Left ventricle myocardium inferior (tissue), 1 donor: ENCODE data around the gene DAAM2. TPM values are rescaled to one million over a fixed set of nuclear protein-coding genes. Genes with fewer than 3 reads are reported as not detected.
A peak's percentile ranks its signal among the peaks of the same experiment; 100 is the strongest.

Source experiments
- DNase-seq: peaks from one replicate; pipeline ENCODE4 v3.0.0-alpha.2; 2020
- H3K27ac ChIP-seq: fragments of 200-600 bp; replicated peaks from 2 replicates; pipeline ENCODE4 v1.8.0; 2021
- H3K27me3 ChIP-seq: fragments of 200-600 bp; 2 replicates; pipeline ENCODE4 v1.8.0; 2021; ENCODE audit warnings: low read depth
- H3K36me3 ChIP-seq: fragments of 200-600 bp; 2 replicates; pipeline ENCODE4 v1.8.0; 2021
- H3K4me1 ChIP-seq: fragments of 200-600 bp; 2 replicates; pipeline ENCODE4 v1.8.0; 2021
- H3K4me3 ChIP-seq: fragments of 200-600 bp; 2 replicates; pipeline ENCODE4 v1.8.0; 2021; ENCODE audit warnings: mild to moderate bottlenecking, moderate library complexity
- H3K9me3 ChIP-seq: fragments of 200-600 bp; replicated peaks from 2 replicates; pipeline ENCODE4 v1.8.0; 2021
- CTCF ChIP-seq: fragments of 200-600 bp; IDR thresholded peaks from 2 replicates; pipeline ENCODE4 v1.8.0; 2021; ENCODE audit warnings: antibody characterized with exemption, mild to moderate bottlenecking, borderline replicate concordance
- intact Hi-C: fragments of 100-400 bp; cut with micrococcal nuclease; formaldehyde crosslinking; loops from one replicate; pipeline ENCODE4 v1.11.0; 2022
- total RNA-seq: library from RNA; stranded (reverse); fragmentation: NEBNext Ultra II Directional; extraction: Animal tissue kit (Norgen Biotek cat#: 25700); gene quantifications from one replicate; pipeline ENCODE4 v1.2.1, GENCODE V29; 2021
- donor health status: DM: no; HTN: yes; CAD: no; lungs with severe emphysema.

Gene DAAM2
- total RNA-seq, 1 donor from 2014 or later: 19.1 TPM

- H3K4me1 ChIP-seq: peaks cover 53% of the 10 kb centered on the region
- intact Hi-C loops: no loop called here
- H3K4me3 ChIP-seq: no peak overlapping the region
These were observed 12.4 kb downstream of the DAAM2 start for GRCh38 chr6:39804466-39805065.

GRCh38 chr6:39806278-39806677 is 14.1 kb downstream of the DAAM2 start:
- intact Hi-C loops: no loop called here
- no peak overlapping the region for H3K27ac ChIP-seq

More at GRCh38 chr6:39804466-39805065, 12.4 kb downstream of the DAAM2 start:
- H3K36me3 ChIP-seq: no peaks in the 10 kb centered on the region
- no peak overlapping the region for H3K27ac ChIP-seq
- H3K27me3 ChIP-seq: no peaks in the 10 kb centered on the region
- no peaks in the 10 kb centered on the region for H3K9me3 ChIP-seq
- no peak for DNase-seq
- no peak for TF ChIP-seq CTCF

GRCh38 chr6:39808346-39808745 is 16.2 kb downstream of the DAAM2 start:
- intact Hi-C loops: no loop called here
- H3K27me3 ChIP-seq: no peaks in the 10 kb centered on the region
- no peak overlapping the region for H3K4me3 ChIP-seq
- no peak for DNase-seq
- H3K36me3 ChIP-seq: no peaks in the 10 kb centered on the region
- peaks cover 77% of the 10 kb centered on the region for H3K4me1 ChIP-seq
- TF ChIP-seq CTCF: no peak
- H3K27ac ChIP-seq: peak overlapping the region; percentile 27
- H3K9me3 ChIP-seq: no peaks in the 10 kb centered on the region

More at GRCh38 chr6:39806278-39806677, 14.1 kb downstream of the DAAM2 start:
- peaks cover 65% of the 10 kb centered on the region for H3K4me1 ChIP-seq
- H3K36me3 ChIP-seq: no peaks in the 10 kb centered on the region
- no peak for TF ChIP-seq CTCF
- no peaks in the 10 kb centered on the region for H3K9me3 ChIP-seq
- H3K4me3 ChIP-seq: no peak overlapping the region
- DNase-seq: no peak
- no peaks in the 10 kb centered on the region for H3K27me3 ChIP-seq

GRCh38 chr6:39808964-39809363 is 16.8 kb downstream of the DAAM2 start:
- TF ChIP-seq CTCF: no peak
- H3K36me3 ChIP-seq: no peaks in the 10 kb centered on the region
- no peaks in the 10 kb centered on the region for H3K9me3 ChIP-seq
- peak overlapping the region; percentile 27 for H3K27ac ChIP-seq
- H3K4me1 ChIP-seq: peaks cover 76% of the 10 kb centered on the region
- no peak overlapping the region for H3K4me3 ChIP-seq
- no peak for DNase-seq
- H3K27me3 ChIP-seq: no peaks in the 10 kb centered on the region
- intact Hi-C loops: no loop called here

- Histone ChIP-seq H3K4me3 (no peak overlapping the region), H3K27me3 (no peaks in the 10 kb centered on the region), H3K4me1 (peaks cover 60% of the 10 kb centered on the region), H3K27ac (peak overlapping the region; percentile 58), H3K36me3 (no peaks in the 10 kb centered on the region), H3K9me3 (no peaks in the 10 kb centered on the region)
- DNase-seq: no peak
- intact Hi-C loops: no loop called here
- TF ChIP-seq CTCF: no peak
These were observed 19.7 kb downstream of the DAAM2 start for GRCh38 chr6:39811835-39812345.
